Neural cell (in vitro differentiated cells): ENCODE results near the gene HIVEP2. TPM values are rescaled to one million over a fixed set of nuclear protein-coding genes. Genes with fewer than 3 reads are reported as not detected.

Experiments used
- H2AFZ ChIP-seq: fragments of 200-600, 300-800 bp; sonication (generic), shearing (Covaris generic); 2 replicates; pipeline ENCODE4 v1.6.0; 2014; ENCODE audit warnings: low read depth, mild to moderate bottlenecking, antibody characterized with exemption, low read length, moderate library complexity
- H3F3A ChIP-seq: fragments of 200-600 bp; shearing (Covaris generic); 2 replicates; pipeline ENCODE4 v1.6.1; 2016; ENCODE audit warnings: mild to moderate bottlenecking, moderate library complexity, mixed read lengths, antibody characterized with exemption, low read length; ENCODE audit not compliant: insufficient read depth, poor library complexity, severe bottlenecking
- H3K27ac ChIP-seq: fragments of 200-600, 300-800 bp; sonication (generic), shearing (Covaris generic); 2 replicates; pipeline ENCODE4 v1.5.1; 2014; ENCODE audit warnings: mild to moderate bottlenecking, low read length, moderate library complexity
- H3K27me3 ChIP-seq: fragments of 300-800, 200-600 bp; sonication (generic), shearing (Covaris generic); 2 replicates; pipeline ENCODE4 v1.6.0; 2014; ENCODE audit warnings: mild to moderate bottlenecking, low read depth, low read length, moderate library complexity; ENCODE audit not compliant: insufficient read depth
- H3K36me3 ChIP-seq: fragments of 300-800, 200-600 bp; sonication (generic), shearing (Covaris generic); 2 replicates; pipeline ENCODE4 v1.5.1; 2014; ENCODE audit warnings: mild to moderate bottlenecking, antibody characterized with exemption, low read length, moderate library complexity; ENCODE audit not compliant: insufficient read depth
- H3K4me2 ChIP-seq: fragments of 300-800, 200-600 bp; sonication (generic), shearing (Covaris generic); 2 replicates; pipeline ENCODE4 v1.6.0; 2014; ENCODE audit warnings: mild to moderate bottlenecking, low read length
- H3K4me3 ChIP-seq: fragments of 300-800, 200-600 bp; sonication (generic), shearing (Covaris generic); 2 replicates; pipeline ENCODE4 v1.5.1; 2014; ENCODE audit warnings: mild to moderate bottlenecking, low read length, moderate library complexity
- H3K79me2 ChIP-seq: fragments of 200-600 bp; shearing (Covaris generic); replicated peaks from 2 replicates; pipeline ENCODE4 v1.6.0; 2014; ENCODE audit warnings: mild to moderate bottlenecking, low read length, moderate library complexity; ENCODE audit not compliant: insufficient read depth
- H3K9ac ChIP-seq: fragments of 300-800, 200-600 bp; sonication (generic), shearing (Covaris generic); 2 replicates; pipeline ENCODE4 v1.6.1; 2016; ENCODE audit warnings: mild to moderate bottlenecking, low read length, mixed read lengths
- H3K9me2 ChIP-seq: fragments of 200-600 bp; shearing (Covaris generic); 2 replicates; pipeline ENCODE4 v1.6.1; 2016; ENCODE audit warnings: mild to moderate bottlenecking, low read length, mixed read lengths; ENCODE audit not compliant: insufficient read depth
- H3K9me3 ChIP-seq: fragments of 200-600, 300-800 bp; sonication (generic), shearing (Covaris generic); 2 replicates; pipeline ENCODE4 v1.6.1; 2016; ENCODE audit warnings: mild to moderate bottlenecking, mixed run types, low read length, moderate library complexity, mixed read lengths
- H4K20me1 ChIP-seq: fragments of 200-600 bp; shearing (Covaris generic); 2 replicates; pipeline ENCODE4 v1.6.1; 2016; ENCODE audit warnings: mild to moderate bottlenecking, mixed run types; ENCODE audit not compliant: insufficient read depth
- EP300 ChIP-seq: fragments of 450-650 bp; conservative IDR thresholded peaks from 2 replicates; pipeline ENCODE4 v1.6.1; 2014; ENCODE audit warnings: antibody characterized with exemption, mild to moderate bottlenecking, moderate library complexity; ENCODE audit not compliant: poor library complexity, severe bottlenecking
- EZH2 ChIP-seq: fragments of 200-600, 300-800 bp; shearing (Covaris generic), sonication (generic); IDR thresholded peaks from 2 replicates; pipeline ENCODE4 v1.6.1; 2014; ENCODE audit warnings: antibody characterized with exemption, low read length, borderline replicate concordance, mild to moderate bottlenecking; ENCODE audit not compliant: insufficient read depth, poor library complexity, severe bottlenecking
- MXI1 ChIP-seq: fragments of 450-650 bp; conservative IDR thresholded peaks from 2 replicates; pipeline ENCODE4 v1.6.1; 2014; ENCODE audit warnings: antibody characterized with exemption, mild to moderate bottlenecking; ENCODE audit not compliant: poor library complexity, severe bottlenecking
- POLR2AphosphoS5 ChIP-seq: IDR thresholded peaks from 2 replicates; pipeline ENCODE4 v1.6.1; 2012
- RAD21 ChIP-seq: fragments of 450-650 bp; conservative IDR thresholded peaks from 2 replicates; pipeline ENCODE4 v1.6.1; 2014; ENCODE audit warnings: antibody characterized with exemption, mild to moderate bottlenecking, moderate library complexity
- REST ChIP-seq: IDR thresholded peaks from 2 replicates; pipeline ENCODE4 v1.6.1; 2012; ENCODE audit warnings: borderline replicate concordance
- SMC3 ChIP-seq: fragments of 450-650 bp; conservative IDR thresholded peaks from 2 replicates; pipeline ENCODE4 v1.6.1; 2014; ENCODE audit warnings: antibody characterized with exemption, mild to moderate bottlenecking, moderate library complexity; ENCODE audit not compliant: poor library complexity
- TAF1 ChIP-seq: IDR thresholded peaks from 2 replicates; pipeline ENCODE4 v1.6.1; 2012; ENCODE audit warnings: low read depth
- polyA plus RNA-seq: library from polyadenylated mRNA; depleted of rRNA; stranded (reverse); fragments of >200 nt; gene quantifications from 2 replicates; pipeline ENCODE4 v1.2.3, GENCODE V29; 2014
- TF ChIP-seq, protein P1 (sequence below): fragments of 450-650 bp; IDR thresholded peaks from 2 replicates; pipeline ENCODE4 v1.5.1; 2014; ENCODE audit warnings: antibody characterized with exemption, mild to moderate bottlenecking, moderate library complexity; ENCODE audit not compliant: poor library complexity, severe bottlenecking

The HIVEP2 gene
- polyA plus RNA-seq, 1 donor from 2014 or later = 6.0 TPM

DNA sequence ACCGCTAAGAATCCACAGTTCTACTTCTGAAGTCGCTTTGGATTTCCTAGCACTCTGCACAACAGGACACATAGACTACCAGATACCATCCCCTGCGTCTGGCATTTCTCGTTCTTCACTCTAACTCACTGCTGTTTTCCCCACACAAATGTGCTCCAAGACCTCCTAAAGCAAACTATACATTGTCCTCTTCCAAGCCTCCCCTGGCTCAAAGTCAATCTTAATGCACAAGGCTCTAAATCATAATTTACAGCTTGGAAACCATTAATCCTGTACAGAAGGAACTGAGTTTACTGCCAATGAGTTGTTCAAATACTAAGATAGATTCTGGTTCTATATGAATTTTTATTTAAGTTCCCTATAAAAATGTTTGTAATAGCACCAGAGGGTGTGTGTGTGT, 128.5 kb downstream of the HIVEP2 start:
- H3K36me3 ChIP-seq = no peaks in the 10 kb centered on the region
- no peaks in the 10 kb centered on the region for H4K20me1 ChIP-seq
- no peak for TF ChIP-seq RAD21
- TF ChIP-seq EP300 = no peak
- no peak for TF ChIP-seq POLR2AphosphoS5
- no peak for TF ChIP-seq MXI1
- TF ChIP-seq, protein P1, sequence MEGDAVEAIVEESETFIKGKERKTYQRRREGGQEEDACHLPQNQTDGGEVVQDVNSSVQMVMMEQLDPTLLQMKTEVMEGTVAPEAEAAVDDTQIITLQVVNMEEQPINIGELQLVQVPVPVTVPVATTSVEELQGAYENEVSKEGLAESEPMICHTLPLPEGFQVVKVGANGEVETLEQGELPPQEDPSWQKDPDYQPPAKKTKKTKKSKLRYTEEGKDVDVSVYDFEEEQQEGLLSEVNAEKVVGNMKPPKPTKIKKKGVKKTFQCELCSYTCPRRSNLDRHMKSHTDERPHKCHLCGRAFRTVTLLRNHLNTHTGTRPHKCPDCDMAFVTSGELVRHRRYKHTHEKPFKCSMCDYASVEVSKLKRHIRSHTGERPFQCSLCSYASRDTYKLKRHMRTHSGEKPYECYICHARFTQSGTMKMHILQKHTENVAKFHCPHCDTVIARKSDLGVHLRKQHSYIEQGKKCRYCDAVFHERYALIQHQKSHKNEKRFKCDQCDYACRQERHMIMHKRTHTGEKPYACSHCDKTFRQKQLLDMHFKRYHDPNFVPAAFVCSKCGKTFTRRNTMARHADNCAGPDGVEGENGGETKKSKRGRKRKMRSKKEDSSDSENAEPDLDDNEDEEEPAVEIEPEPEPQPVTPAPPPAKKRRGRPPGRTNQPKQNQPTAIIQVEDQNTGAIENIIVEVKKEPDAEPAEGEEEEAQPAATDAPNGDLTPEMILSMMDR = no peak
- no peak for TF ChIP-seq EZH2
- no peak for TF ChIP-seq REST
- TF ChIP-seq TAF1 = no peak
- TF ChIP-seq SMC3 = no peak
- H3K9ac ChIP-seq = no peak overlapping the region
- no peak overlapping the region for H3K4me3 ChIP-seq
- no peak overlapping the region for H2AFZ ChIP-seq
- no peaks in the 10 kb centered on the region for H3K79me2 ChIP-seq
- H3K27ac ChIP-seq = no peak overlapping the region
- no peaks in the 10 kb centered on the region for H3K9me2 ChIP-seq
- no peaks in the 10 kb centered on the region for H3K9me3 ChIP-seq
- H3K4me2 ChIP-seq = no peak overlapping the region
- no peaks in the 10 kb centered on the region for H3K27me3 ChIP-seq
- H3F3A ChIP-seq = no peaks in the 10 kb centered on the region

- Histone ChIP-seq H3K27me3 (no peaks in the 10 kb centered on the region), H3K36me3 (no peaks in the 10 kb centered on the region), H3K4me2 (no peak overlapping the region), H3K79me2 (no peaks in the 10 kb centered on the region), H3F3A (no peaks in the 10 kb centered on the region), H3K4me3 (no peak overlapping the region), H3K27ac (no peak overlapping the region), H4K20me1 (no peaks in the 10 kb centered on the region), H3K9me3 (no peaks in the 10 kb centered on the region), H2AFZ (no peak overlapping the region), H3K9ac (no peak overlapping the region), H3K9me2 (no peaks in the 10 kb centered on the region)
- TF ChIP-seq, protein P1 = no peak
- TF ChIP-seq MXI1 (no peak), SMC3 (no peak), EP300 (no peak), POLR2AphosphoS5 (no peak), TAF1 (no peak), RAD21 (no peak), REST (no peak), EZH2 (no peak)
Measured at GRCh38 chr6:142816031-142816430, 128.9 kb downstream of the HIVEP2 start.
